Activated CD4-positive, alpha-beta T cell treated with anti-CD3 and anti-CD28 coated beads, Interleukin-2, amount 50 U/mL, for 24 hours (primary cell): ENCODE measurements around the gene G2E3.
A peak's percentile ranks its signal among the peaks of the same experiment; 100 is the strongest.
"Not testable (repeated sequence)": the region's sequence is repeated elsewhere in the genome, so short reads cannot be mapped to it uniquely, and the experiment has no call there.

ENCODE experiments used
- DNase-seq, 2 donors: peaks; one replicate each; pipeline ENCODE4 v3.0.0-alpha.2; 2020; ENCODE audit warnings: low read depth in 1 of 2, low spot score in 1 of 2

The G2E3 gene

GRCh38 chr14:30558675-30559555, at the start of gene G2E3:
Gene G2E3 (plus strand): TSS chr14:30559158. CDS start chr14:30581080, 21,922 bp downstream.
- peak; percentile 72 to 84 for DNase-seq

- DNase-seq: no peak
Observed at GRCh38 chr14:30517737-30518136, 41.2 kb upstream of the G2E3 start.

- no peak for DNase-seq
Observed at GRCh38 chr14:30518867-30519560, 39.9 kb upstream of the G2E3 start.

- no peak for DNase-seq
Observed at GRCh38 chr14:30519961-30520360, 39.0 kb upstream of the G2E3 start.

GRCh38 chr14:30520536-30520935, 38.4 kb upstream of the G2E3 start:
- no peak for DNase-seq

- no peak for DNase-seq
Observed at GRCh38 chr14:30521899-30522736, 36.8 kb upstream of the G2E3 start.

- DNase-seq: no peak
Observed at GRCh38 chr14:30525833-30526232, 33.1 kb upstream of the G2E3 start.

- DNase-seq: no peak
Observed at GRCh38 chr14:30527196-30527595, 31.8 kb upstream of the G2E3 start.

- no peak for DNase-seq
Observed at GRCh38 chr14:30528119-30528518, 30.8 kb upstream of the G2E3 start.

- no peak for DNase-seq
Observed at GRCh38 chr14:30528778-30529642, 29.9 kb upstream of the G2E3 start.

GRCh38 chr14:30532264-30532663, 26.7 kb upstream of the G2E3 start:
- DNase-seq: no peak

GRCh38 chr14:30533126-30533525, 25.8 kb upstream of the G2E3 start:
- DNase-seq: no peak

- DNase-seq: no peak
Observed at GRCh38 chr14:30541318-30541717, 17.6 kb upstream of the G2E3 start.

GRCh38 chr14:30546735-30547134, 12.2 kb upstream of the G2E3 start:
- not testable (repeated sequence) for DNase-seq

- no peak for DNase-seq
Observed at GRCh38 chr14:30547388-30548048, 11.4 kb upstream of the G2E3 start.

- no peak for DNase-seq
Observed at GRCh38 chr14:30550335-30550734, 8.6 kb upstream of the G2E3 start.

GRCh38 chr14:30551460-30551859, 7.5 kb upstream of the G2E3 start:
- no peak for DNase-seq

GRCh38 chr14:30553311-30553989, 5.5 kb upstream of the G2E3 start:
- DNase-seq: no peak

GRCh38 chr14:30558362-30558674, 640 bp upstream of the G2E3 start:
- no peak for DNase-seq

GRCh38 chr14:30559638-30560091, 707 bp downstream of the G2E3 start:
- DNase-seq: no peak
